Smooth muscle cell (in vitro differentiated cells): ENCODE measurements around the gene HEPACAM. TPM values are rescaled to one million over a fixed set of nuclear protein-coding genes. Genes with fewer than 3 reads are reported as not detected.
A peak's percentile ranks its signal among the peaks of the same experiment; 100 is the strongest.

Source experiments
- DNase-seq: peaks from one replicate; lab custom pipeline; 2025; ENCODE audit not compliant: unreplicated experiment; lab: John Stamatoyannopoulos, UW
- H2AFZ ChIP-seq: fragments of 200-600 bp; sonication (generic); 2 replicates; pipeline ENCODE4 v1.6.0; 2016; ENCODE audit warnings: antibody characterized with exemption, low read depth, mild to moderate bottlenecking
- H3F3A ChIP-seq: fragments of 200-600 bp; sonication (generic); 2 replicates; pipeline ENCODE4 v1.6.0; 2017; ENCODE audit warnings: antibody characterized with exemption, low read depth
- H3K27ac ChIP-seq: fragments of 200-600 bp; sonication (generic); 2 replicates; pipeline ENCODE4 v1.5.1; 2016; ENCODE audit warnings: low read depth, mild to moderate bottlenecking
- H3K27me3 ChIP-seq: fragments of 200-600 bp; sonication (generic); 2 replicates; pipeline ENCODE4 v1.6.1; 2016; ENCODE audit warnings: low read depth, mild to moderate bottlenecking
- H3K36me3 ChIP-seq: fragments of 200-600 bp; sonication (generic); 2 replicates; pipeline ENCODE4 v1.5.1; 2016; ENCODE audit warnings: low read depth
- H3K4me1 ChIP-seq: fragments of 200-600 bp; sonication (generic); 2 replicates; pipeline ENCODE4 v1.5.1; 2016; ENCODE audit warnings: low read depth
- H3K4me2 ChIP-seq: fragments of 200-600 bp; sonication (generic); 2 replicates; pipeline ENCODE4 v1.6.0; 2016; ENCODE audit warnings: mild to moderate bottlenecking
- H3K4me3 ChIP-seq: fragments of 200-600 bp; sonication (generic); 2 replicates; pipeline ENCODE4 v1.5.1; 2016; ENCODE audit warnings: mild to moderate bottlenecking
- H3K79me2 ChIP-seq: fragments of 200-600 bp; sonication (generic); 2 replicates; pipeline ENCODE4 v1.6.0; 2016; ENCODE audit warnings: low read depth, mild to moderate bottlenecking
- H3K9ac ChIP-seq: fragments of 200-600 bp; sonication (generic); 2 replicates; pipeline ENCODE4 v1.6.0; 2016; ENCODE audit warnings: low read depth
- H3K9me3 ChIP-seq: fragments of 200-600 bp; sonication (generic); replicated peaks from 2 replicates; pipeline ENCODE4 v1.5.1; 2016; ENCODE audit warnings: low read depth
- H4K20me1 ChIP-seq: fragments of 200-600 bp; sonication (generic); 2 replicates; pipeline ENCODE4 v1.6.0; 2016; ENCODE audit warnings: low read depth
- CTCF ChIP-seq: fragments of 200-600 bp; sonication (generic); IDR thresholded peaks from 2 replicates; pipeline ENCODE4 v1.5.1; 2017; ENCODE audit warnings: borderline replicate concordance, mild to moderate bottlenecking, antibody characterized with exemption; ENCODE audit not compliant: insufficient read depth, poor library complexity, severe bottlenecking
- WGBS: methylation state at CpG from one replicate; pipeline ENCODE4 v1.1.7; 2016; ENCODE audit warnings: low lambda C conversion rate; 5-methylcytosine and 5-hydroxymethylcytosine counted together
- polyA plus RNA-seq: library from polyadenylated mRNA; unstranded; fragments of >200 nt; fragmentation: Nextera tagmentation; extraction: Ambion mirVana; gene quantifications from 2 replicates; pipeline ENCODE4 v1.2.1, GENCODE V29; 2016
- total RNA-seq: library from RNA; depleted of rRNA; stranded (reverse); fragments of >200 nt; gene quantifications from 2 replicates; pipeline ENCODE4 v1.2.3, GENCODE V29; 2014

HEPACAM gene
- total and polyA plus RNA-seq, 2 experiments from 2014 or later, result not detected

- peak within 1 kb of the TSS; percentile 90 for H3K4me2 ChIP-seq
- H2AFZ ChIP-seq, result peak within 1 kb of the TSS; percentile 99
- TF ChIP-seq CTCF, result no peak
- peaks cover 9% of the 10 kb centered on the region for H3K27me3 ChIP-seq
- H3K79me2 ChIP-seq, result no peaks in the 10 kb centered on the region
- H3K36me3 ChIP-seq, result no peaks in the 10 kb centered on the region
- H3K4me1 ChIP-seq, result peaks cover 15% of the 10 kb centered on the region
- peak within 1 kb of the TSS; percentile 82 for H3K9ac ChIP-seq
- H3K27ac ChIP-seq, result peak within 1 kb of the TSS; percentile 91
- 2% methylated on average over 50 of the region's 54 CpGs for WGBS
- H3F3A ChIP-seq, result peaks cover 4% of the 10 kb centered on the region
- no peaks in the 10 kb centered on the region for H4K20me1 ChIP-seq
- H3K9me3 ChIP-seq, result no peaks in the 10 kb centered on the region
- H3K4me3 ChIP-seq, result peak within 1 kb of the TSS; percentile 61
- peak; percentile 78 for DNase-seq
Measured at GRCh38 chr11:124953753-124954589, 18.1 kb upstream of the HEPACAM start, which contains the start of gene CCDC15. CCDC15 (plus strand) TSS chr11:124954202; CDS start chr11:124954733, 531 bp downstream.

- Histone ChIP-seq H3K27me3 (peaks cover 9% of the 10 kb centered on the region), H3K4me1 (peaks cover 15% of the 10 kb centered on the region), H3K9me3 (no peaks in the 10 kb centered on the region), H3K4me3 (no peak overlapping the region), H3K4me2 (no peak overlapping the region), H3K27ac (no peak overlapping the region), H3K36me3 (no peaks in the 10 kb centered on the region), H2AFZ (no peak overlapping the region), H3K9ac (no peak overlapping the region), H4K20me1 (no peaks in the 10 kb centered on the region), H3F3A (peaks cover 4% of the 10 kb centered on the region), H3K79me2 (no peaks in the 10 kb centered on the region)
- no peak for TF ChIP-seq CTCF
- 83% methylated on average over 3 of the region's 3 CpGs for WGBS
- no peak for DNase-seq
Measured at GRCh38 chr11:124951341-124951740, 15.5 kb upstream of the HEPACAM start.

GRCh38 chr11:124950601-124951330, 14.9 kb upstream of the HEPACAM start:
- H3K79me2 ChIP-seq, result no peaks in the 10 kb centered on the region
- H3K36me3 ChIP-seq, result no peaks in the 10 kb centered on the region
- no peak overlapping the region for H2AFZ ChIP-seq
- no peak overlapping the region for H3K9ac ChIP-seq
- H4K20me1 ChIP-seq, result no peaks in the 10 kb centered on the region
- no peaks in the 10 kb centered on the region for H3K9me3 ChIP-seq
- peaks cover 9% of the 10 kb centered on the region for H3K27me3 ChIP-seq
- no peak overlapping the region for H3K27ac ChIP-seq
- H3K4me2 ChIP-seq, result no peak overlapping the region
- peaks cover 15% of the 10 kb centered on the region for H3K4me1 ChIP-seq
- peaks cover 4% of the 10 kb centered on the region for H3F3A ChIP-seq
- no peak overlapping the region for H3K4me3 ChIP-seq
- DNase-seq, result no peak
- TF ChIP-seq CTCF, result no peak
